ENCODE data around the gene RBMS1. TPM values are rescaled to one million over a fixed set of nuclear protein-coding genes. Genes with fewer than 3 reads are reported as not detected.

The RBMS1 gene
- total and polyA plus RNA-seq, 2 of the 13 experiments (the other 11 are each of a cell fraction or from before 2014, with no cell fraction given), result 55.5 to 110 TPM

GRCh38 chr2:160264308-160264707, 229.3 kb downstream of the RBMS1 start:
- H3K4me1 ChIP-seq (ENCODE audit: insufficient read depth, low read length), result peaks cover 4% of the 10 kb centered on the region
- H3K27ac ChIP-seq (ENCODE audit: extremely low read length, insufficient read depth, low read length), result no peak overlapping the region
- H2AFZ ChIP-seq (ENCODE audit: low read length), result no peak overlapping the region
- no peaks in the 10 kb centered on the region for H3K36me3 ChIP-seq (replicated peaks in 1 of 2; ENCODE audit: control insufficient read depth in 1 of 2, insufficient read depth in 2 of 2, low read length in 2 of 2)
- H3K9me3 ChIP-seq (ENCODE audit: low read length), result no peaks in the 10 kb centered on the region
- POLR2A ChIA-PET, result no interaction called here
- ATAC-seq (no peak), DNase-seq (ENCODE audit: low spot score) (no peak), FAIRE-seq (no peak)
- intact Hi-C loops (cut with micrococcal nuclease; ENCODE audit: unreplicated experiment) (no loop called here), in situ Hi-C loops (cut with HindIII; ENCODE audit: extremely low pct_ligation_motif_present, low pct_unique_long_range_greater_than_20kb) (loop anchor here (25.0 kb wide), 1 partner anchor 698 kb away; no protein-coding TSS in a partner anchor)
- TF ChIP-seq GTF2F1 (IDR thresholded peaks at IDR 0.05; ENCODE audit: low read length) (no peak), HCFC1 (IDR thresholded peaks at IDR 0.05; ENCODE audit: low read depth, low read length) (no peak), ZNF510 (CRISPR knock-in tag; IDR thresholded peaks at IDR 0.05; ENCODE audit: low read depth) (no peak), NFIB (CRISPR knock-in tag; IDR thresholded peaks at IDR 0.05; ENCODE audit: borderline replicate concordance) (no peak), ZNF558 (CRISPR knock-in tag; IDR thresholded peaks at IDR 0.05; ENCODE audit: borderline replicate concordance) (no peak), SATB2 (CRISPR knock-in tag; IDR thresholded peaks at IDR 0.05) (no peak), KLF6 (CRISPR knock-in tag; IDR thresholded peaks at IDR 0.05) (no peak), ZNF280D (CRISPR knock-in tag; IDR thresholded peaks at IDR 0.05) (no peak), ZZZ3 (CRISPR knock-in tag; IDR thresholded peaks at IDR 0.05; ENCODE audit: borderline replicate concordance) (no peak), MLXIP (CRISPR knock-in tag; IDR thresholded peaks at IDR 0.05; ENCODE audit: borderline replicate concordance) (no peak), ZNF670 (CRISPR knock-in tag; IDR thresholded peaks at IDR 0.05; ENCODE audit: borderline replicate concordance) (no peak), ZNF577 (CRISPR knock-in tag; IDR thresholded peaks at IDR 0.05; ENCODE audit: borderline replicate concordance, low read depth) (no peak), MAFG (CRISPR knock-in tag; IDR thresholded peaks at IDR 0.05) (no peak)
- BruUV-seq (replicated peaks), result no TSS peak
- no peak overlapping the region for H3K4me2 ChIP-seq (ENCODE audit: low read depth, low read length)
- H3K9ac ChIP-seq (ENCODE audit: insufficient read depth, low read depth, low read length), result no peak overlapping the region
- no peak overlapping the region for H3K4me3 ChIP-seq (replicated peaks in 1 of 3; ENCODE audit: insufficient read depth in 1 of 3, low read depth in 2 of 3, low read length in 3 of 3)
- 30% methylated on average over 1 of the region's 1 CpG for WGBS (ENCODE audit: low lambda C conversion rate)
- CTCF ChIA-PET (ENCODE audit: low intra/inter-chr PET ratio, low total read pairs), result no interaction called here
- H3K79me2 ChIP-seq (ENCODE audit: insufficient read depth, low read length), result no peaks in the 10 kb centered on the region
- H3K27me3 ChIP-seq (ENCODE audit: control insufficient read depth in 1 of 2, insufficient read depth in 2 of 2, low read length in 2 of 2), result no peaks in the 10 kb centered on the region; a peak in 1 of 5 replicates
- no peaks in the 10 kb centered on the region for H4K20me1 ChIP-seq (ENCODE audit: insufficient read depth, low read length)

Measured in HepG2 (cell line).